HepG2 (cell line): ENCODE results near the gene RTEL1. TPM values are rescaled to one million over a fixed set of nuclear protein-coding genes. Genes with fewer than 3 reads are reported as not detected.

Experiments used
- ATF1 ChIP-seq: IDR thresholded peaks from 2 replicates; pipeline ENCODE4 v1.6.1; 2016; ENCODE audit warnings: mild to moderate bottlenecking, control low read depth
- BCL6 ChIP-seq: IDR thresholded peaks from 2 replicates; pipeline ENCODE4 v1.6.1; 2016; ENCODE audit warnings: missing genetic modification reagents, missing compliant biosample characterization
- KDM5A ChIP-seq: fragments of 200-600 bp; sonication (generic); IDR thresholded peaks from 2 replicates; pipeline ENCODE4 v1.7.0; 2018; ENCODE audit warnings: antibody characterized with exemption, mild to moderate bottlenecking, low read length, borderline replicate concordance
- MEIS1 ChIP-seq: sonication (generic); formaldehyde crosslinking; IDR thresholded peaks from 2 replicates; pipeline ENCODE4 v1.9.0; 2021; ENCODE audit warnings: mild to moderate bottlenecking, missing genetic modification reagents, moderate library complexity, borderline replicate concordance
- MLLT10 ChIP-seq: sonication (generic); formaldehyde crosslinking; IDR thresholded peaks from 2 replicates; pipeline ENCODE4 v1.4.0; 2020; ENCODE audit warnings: missing genetic modification reagents
- NFYC ChIP-seq: IDR thresholded peaks from 2 replicates; pipeline ENCODE4 v1.6.1; 2016; ENCODE audit warnings: missing genetic modification reagents, missing compliant biosample characterization
- NR1H2 ChIP-seq: sonication (generic); formaldehyde crosslinking; IDR thresholded peaks from 2 replicates; pipeline ENCODE4 v1.8.1; 2022; ENCODE audit warnings: low read depth, missing genetic modification reagents, borderline replicate concordance
- SIN3B ChIP-seq: fragments of 150-350 bp; IDR thresholded peaks from 2 replicates; pipeline ENCODE4 v1.6.1; 2014; ENCODE audit warnings: low read length
- SOX5 ChIP-seq: IDR thresholded peaks from 2 replicates; pipeline ENCODE4 v1.6.1; 2016; ENCODE audit warnings: borderline replicate concordance
- SP1 ChIP-seq, 2 experiments: fragments of 450-650 bp in 1 of 2; sonication (generic) in 1 of 2; formaldehyde crosslinking in 1 of 2; IDR thresholded peaks; 2 replicates each; pipeline versions ENCODE4 v1.4.0 to v1.6.1; 2016 to 2020; ENCODE audit warnings: missing genetic modification reagents in 1 of 2
- TARDBP ChIP-seq: sonication (generic); formaldehyde crosslinking; IDR thresholded peaks from 2 replicates; pipeline ENCODE4 v1.8.0; 2022; ENCODE audit warnings: mild to moderate bottlenecking, missing genetic modification reagents
- TEAD3 ChIP-seq: optimal IDR thresholded peaks from 2 replicates; pipeline ENCODE3; 2016; ENCODE audit warnings: borderline replicate concordance
- ZKSCAN5 ChIP-seq: sonication (generic); formaldehyde crosslinking; IDR thresholded peaks from 2 replicates; pipeline ENCODE4 v1.5.1; 2020; ENCODE audit warnings: mild to moderate bottlenecking, missing genetic modification reagents
- ZMYM4 ChIP-seq: sonication (generic); formaldehyde crosslinking; IDR thresholded peaks from 2 replicates; pipeline ENCODE4 v1.8.1; 2023; ENCODE audit warnings: mild to moderate bottlenecking, missing genetic modification reagents
- ZNF235 ChIP-seq: sonication (generic); formaldehyde crosslinking; IDR thresholded peaks from 2 replicates; pipeline ENCODE4 v1.8.1; 2023; ENCODE audit warnings: mild to moderate bottlenecking, missing genetic modification reagents, borderline replicate concordance
- ZNF432 ChIP-seq: sonication (generic); formaldehyde crosslinking; IDR thresholded peaks from 2 replicates; pipeline ENCODE4 v1.5.0; 2020; ENCODE audit warnings: missing genetic modification reagents, mild to moderate bottlenecking, borderline replicate concordance
- ZNF550 ChIP-seq: sonication (generic); formaldehyde crosslinking; IDR thresholded peaks from 2 replicates; pipeline ENCODE4 v1.4.0; 2020; ENCODE audit warnings: mild to moderate bottlenecking, missing genetic modification reagents, borderline replicate concordance
- ZNF552 ChIP-seq: sonication (generic); formaldehyde crosslinking; IDR thresholded peaks from 2 replicates; pipeline ENCODE4 v1.9.0; 2022; ENCODE audit warnings: missing genetic modification reagents, mild to moderate bottlenecking, borderline replicate concordance
- ZNF678 ChIP-seq: sonication (generic); formaldehyde crosslinking; IDR thresholded peaks from 2 replicates; pipeline ENCODE4 v1.4.0; 2020; ENCODE audit warnings: mild to moderate bottlenecking, missing genetic modification reagents
- ZNF839 ChIP-seq: sonication (generic); formaldehyde crosslinking; IDR thresholded peaks from 2 replicates; pipeline ENCODE4 v1.4.0; 2020; ENCODE audit warnings: missing genetic modification reagents, mild to moderate bottlenecking, borderline replicate concordance
- ZNF891 ChIP-seq: sonication (generic); formaldehyde crosslinking; IDR thresholded peaks from 2 replicates; pipeline ENCODE4 v1.5.0; 2020; ENCODE audit warnings: mild to moderate bottlenecking, missing genetic modification reagents
- polyA plus RNA-seq, 8 experiments: library from polyadenylated mRNA; depleted of rRNA in 3 of 8; stranded (reverse) in 7 of 8; unstranded in 1 of 8; fragments of >200 nt; fragmentation: Illumina TruSeq in 4 of 8; extraction: Trizol in 4 of 8; gene quantifications; 2 replicates each; pipeline versions ENCODE4 v1.2.1 to v1.2.3, GENCODE V29; 2011 to 2016; ENCODE audit warnings: low read depth in 4 of 8, missing spikeins in 1 of 8, mixed read lengths in 1 of 8; ENCODE audit not compliant: insufficient read depth in 1 of 8
- total RNA-seq, 5 experiments: library from RNA; depleted of rRNA; stranded (reverse); fragments of >200 nt; fragmentation: Illumina TruSeq; extraction: Trizol; gene quantifications; 2 replicates each; pipeline ENCODE4 v1.2.3, GENCODE V29; 2016; ENCODE audit warnings: low read depth in 1 of 5
- TF ChIP-seq, protein P1 (sequence below): sonication (generic); formaldehyde crosslinking; IDR thresholded peaks from one replicate; pipeline ENCODE4 v1.5.1; 2020; ENCODE audit warnings: mild to moderate bottlenecking, missing genetic modification reagents; ENCODE audit errors: not compliant biosample characterization
- TF ChIP-seq, protein P2 (sequence below): IDR thresholded peaks from 2 replicates; pipeline ENCODE4 v1.6.1; 2016

RTEL1 gene
- total and polyA plus RNA-seq, 2 of the 13 experiments (the other 11 are each of a cell fraction or from before 2014, with no cell fraction given), result 21.8 to 36.4 TPM

DNA sequence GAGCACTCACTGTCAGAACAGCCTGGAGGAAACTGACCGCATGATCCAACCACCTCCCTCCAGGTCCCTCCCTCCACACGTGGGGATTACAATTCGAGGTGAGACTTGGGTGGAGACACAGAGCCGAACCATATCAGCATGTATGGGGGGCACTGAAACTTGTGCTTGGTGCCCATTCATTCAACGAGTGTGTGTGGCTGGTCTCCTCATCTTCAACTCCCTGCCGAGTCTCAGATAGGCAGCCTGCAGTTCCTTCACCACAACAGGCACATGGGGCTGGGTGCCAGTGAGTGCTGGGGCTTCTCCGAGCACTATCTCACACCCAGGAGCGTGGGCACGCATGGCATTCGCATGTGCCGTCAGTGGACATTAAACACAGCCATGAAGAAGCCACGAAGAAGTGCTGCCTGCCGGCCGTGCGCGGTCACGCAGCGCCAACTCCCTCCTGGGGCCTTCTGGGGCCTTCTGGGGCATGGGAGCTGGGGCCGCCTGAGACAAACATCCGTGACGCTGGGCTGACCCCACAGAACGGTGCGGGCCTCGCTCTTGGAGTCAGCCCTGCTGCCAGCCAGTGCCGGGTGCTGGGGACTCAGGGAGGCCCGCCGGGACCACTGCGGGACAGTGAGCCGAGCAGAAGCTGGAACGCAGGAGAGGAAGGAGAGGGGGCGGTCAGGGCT lies 714 bp upstream of the RTEL1 start (continued):
- TF ChIP-seq, protein P1, sequence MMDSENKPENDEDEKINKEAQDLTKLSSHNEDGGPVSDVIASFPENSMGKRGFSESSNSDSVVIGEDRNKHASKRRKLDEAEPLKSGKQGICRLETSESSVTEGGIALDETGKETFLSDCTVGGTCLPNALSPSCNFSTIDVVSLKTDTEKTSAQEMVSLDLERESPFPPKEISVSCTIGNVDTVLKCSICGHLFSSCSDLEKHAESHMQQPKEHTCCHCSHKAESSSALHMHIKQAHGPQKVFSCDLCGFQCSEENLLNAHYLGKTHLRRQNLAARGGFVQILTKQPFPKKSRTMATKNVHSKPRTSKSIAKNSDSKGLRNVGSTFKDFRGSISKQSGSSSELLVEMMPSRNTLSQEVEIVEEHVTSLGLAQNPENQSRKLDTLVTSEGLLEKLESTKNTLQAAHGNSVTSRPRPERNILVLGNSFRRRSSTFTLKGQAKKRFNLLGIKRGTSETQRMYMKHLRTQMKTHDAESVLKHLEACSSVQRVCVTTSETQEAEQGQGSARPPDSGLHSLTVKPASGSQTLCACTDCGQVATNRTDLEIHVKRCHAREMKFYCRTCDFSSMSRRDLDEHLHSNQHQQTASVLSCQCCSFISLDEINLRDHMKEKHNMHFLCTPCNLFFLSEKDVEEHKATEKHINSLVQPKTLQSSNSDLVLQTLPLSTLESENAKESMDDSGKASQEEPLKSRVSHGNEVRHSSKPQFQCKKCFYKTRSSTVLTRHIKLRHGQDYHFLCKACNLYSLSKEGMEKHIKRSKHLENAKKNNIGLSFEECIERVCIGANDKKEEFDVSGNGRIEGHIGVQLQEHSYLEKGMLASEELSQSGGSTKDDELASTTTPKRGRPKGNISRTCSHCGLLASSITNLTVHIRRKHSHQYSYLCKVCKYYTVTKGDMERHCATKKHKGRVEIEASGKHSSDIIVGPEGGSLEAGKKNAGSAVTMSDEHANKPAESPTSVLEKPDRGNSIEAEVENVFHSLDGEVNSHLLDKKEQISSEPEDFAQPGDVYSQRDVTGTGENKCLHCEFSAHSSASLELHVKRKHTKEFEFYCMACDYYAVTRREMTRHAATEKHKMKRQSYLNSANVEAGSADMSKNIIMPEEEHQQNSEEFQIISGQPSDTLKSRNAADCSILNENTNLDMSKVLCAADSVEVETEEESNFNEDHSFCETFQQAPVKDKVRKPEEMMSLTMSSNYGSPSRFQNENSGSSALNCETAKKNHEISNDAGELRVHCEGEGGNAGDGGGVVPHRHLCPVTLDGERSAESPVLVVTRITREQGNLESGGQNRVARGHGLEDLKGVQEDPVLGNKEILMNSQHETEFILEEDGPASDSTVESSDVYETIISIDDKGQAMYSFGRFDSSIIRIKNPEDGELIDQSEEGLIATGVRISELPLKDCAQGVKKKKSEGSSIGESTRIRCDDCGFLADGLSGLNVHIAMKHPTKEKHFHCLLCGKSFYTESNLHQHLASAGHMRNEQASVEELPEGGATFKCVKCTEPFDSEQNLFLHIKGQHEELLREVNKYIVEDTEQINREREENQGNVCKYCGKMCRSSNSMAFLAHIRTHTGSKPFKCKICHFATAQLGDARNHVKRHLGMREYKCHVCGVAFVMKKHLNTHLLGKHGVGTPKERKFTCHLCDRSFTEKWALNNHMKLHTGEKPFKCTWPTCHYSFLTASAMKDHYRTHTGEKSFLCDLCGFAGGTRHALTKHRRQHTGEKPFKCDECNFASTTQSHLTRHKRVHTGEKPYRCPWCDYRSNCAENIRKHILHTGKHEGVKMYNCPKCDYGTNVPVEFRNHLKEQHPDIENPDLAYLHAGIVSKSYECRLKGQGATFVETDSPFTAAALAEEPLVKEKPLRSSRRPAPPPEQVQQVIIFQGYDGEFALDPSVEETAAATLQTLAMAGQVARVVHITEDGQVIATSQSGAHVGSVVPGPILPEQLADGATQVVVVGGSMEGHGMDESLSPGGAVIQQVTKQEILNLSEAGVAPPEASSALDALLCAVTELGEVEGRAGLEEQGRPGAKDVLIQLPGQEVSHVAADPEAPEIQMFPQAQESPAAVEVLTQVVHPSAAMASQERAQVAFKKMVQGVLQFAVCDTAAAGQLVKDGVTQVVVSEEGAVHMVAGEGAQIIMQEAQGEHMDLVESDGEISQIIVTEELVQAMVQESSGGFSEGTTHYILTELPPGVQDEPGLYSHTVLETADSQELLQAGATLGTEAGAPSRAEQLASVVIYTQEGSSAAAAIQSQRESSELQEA (CRISPR knock-in tag), result no peak
- no peak for TF ChIP-seq ATF1
- TF ChIP-seq, protein P2, sequence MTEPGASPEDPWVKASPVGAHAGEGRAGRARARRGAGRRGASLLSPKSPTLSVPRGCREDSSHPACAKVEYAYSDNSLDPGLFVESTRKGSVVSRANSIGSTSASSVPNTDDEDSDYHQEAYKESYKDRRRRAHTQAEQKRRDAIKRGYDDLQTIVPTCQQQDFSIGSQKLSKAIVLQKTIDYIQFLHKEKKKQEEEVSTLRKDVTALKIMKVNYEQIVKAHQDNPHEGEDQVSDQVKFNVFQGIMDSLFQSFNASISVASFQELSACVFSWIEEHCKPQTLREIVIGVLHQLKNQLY (CRISPR knock-in tag), result no peak
- peak; percentile 81; the same call in 1 of the 2 replicates for TF ChIP-seq ZNF235 (CRISPR knock-in tag)
- TF ChIP-seq ZNF550 (CRISPR knock-in tag), result no peak
- TF ChIP-seq ZNF839 (CRISPR knock-in tag), result no peak; the same call in 1 of the 2 replicates
- 0 out of 2 replicates have a peak, but pooled peaks have one; percentile 4 for TF ChIP-seq MEIS1
- no peak for TF ChIP-seq NFYC
- TF ChIP-seq SP1 (IDR thresholded peaks at IDR 0.05), result no peak
- 0 out of 2 replicates have a peak, but pooled peaks have one; percentile 21 for TF ChIP-seq SP1 (CRISPR knock-in tag; IDR thresholded peaks at IDR 0.05)
- TF ChIP-seq TEAD3, result no peak
- no peak for TF ChIP-seq ZNF678 (CRISPR knock-in tag)
- TF ChIP-seq ZNF432, result peak; percentile 93; the same call in 1 of the 2 replicates
- TF ChIP-seq TARDBP (CRISPR knock-in tag), result no peak
- no peak for TF ChIP-seq ZMYM4 (CRISPR knock-in tag)
- no peak for TF ChIP-seq SIN3B
- no peak for TF ChIP-seq ZKSCAN5 (CRISPR knock-in tag)
- no peak for TF ChIP-seq BCL6 (CRISPR knock-in tag)
- TF ChIP-seq ZNF891 (CRISPR knock-in tag), result no peak
- TF ChIP-seq MLLT10 (CRISPR knock-in tag), result no peak
- no peak for TF ChIP-seq NR1H2
- no peak for TF ChIP-seq SOX5
- TF ChIP-seq ZNF552 (CRISPR knock-in tag), result no peak
- TF ChIP-seq KDM5A, result no peak
